Neutrophil (primary cell): ENCODE results near the gene FALEC.

Experiments used
- H3K27ac ChIP-seq: fragments of 200-600 bp; sonication (generic); 2 replicates; pipeline ENCODE4 v1.5.1; 2016; ENCODE audit warnings: mild to moderate bottlenecking, moderate library complexity
- H3K27me3 ChIP-seq: fragments of 200-600 bp; sonication (generic); 2 replicates; pipeline ENCODE4 v1.6.0; 2016; ENCODE audit warnings: mild to moderate bottlenecking
- H3K36me3 ChIP-seq: fragments of 200-600 bp; sonication (generic); 2 replicates; pipeline ENCODE4 v1.5.1; 2017
- H3K4me1 ChIP-seq, 2 experiments: fragments of 200-600 bp in 1 of 2; sonication (generic) in 1 of 2; 1 replicate in 1 of 2; 2 replicates in 1 of 2; pipeline versions ENCODE4 v1.5.1 to v1.6.1; 2013 to 2016; ENCODE audit warnings: low read depth in 1 of 2, low read length in 1 of 2, mild to moderate bottlenecking in 1 of 2, moderate library complexity in 1 of 2; ENCODE audit not compliant: control insufficient read depth in 1 of 2, insufficient read depth in 1 of 2
- H3K4me3 ChIP-seq, 2 experiments: fragments of 200-600 bp in 1 of 2; sonication (generic) in 1 of 2; 1 replicate in 1 of 2; 2 replicates in 1 of 2; pipeline ENCODE4 v1.5.1; 2013 to 2016; ENCODE audit warnings: low read depth in 1 of 2, low read length in 1 of 2, mild to moderate bottlenecking in 1 of 2, moderate library complexity in 1 of 2
- H3K9me3 ChIP-seq: fragments of 200-600 bp; sonication (generic); 2 replicates; pipeline ENCODE4 v1.5.1; 2016
- TF ChIP-seq, protein P1 (sequence below): fragments of 200-600 bp; sonication (generic); IDR thresholded peaks from 2 replicates; pipeline ENCODE4 v1.5.1; 2016; ENCODE audit warnings: antibody characterized with exemption

Gene FALEC

DNA sequence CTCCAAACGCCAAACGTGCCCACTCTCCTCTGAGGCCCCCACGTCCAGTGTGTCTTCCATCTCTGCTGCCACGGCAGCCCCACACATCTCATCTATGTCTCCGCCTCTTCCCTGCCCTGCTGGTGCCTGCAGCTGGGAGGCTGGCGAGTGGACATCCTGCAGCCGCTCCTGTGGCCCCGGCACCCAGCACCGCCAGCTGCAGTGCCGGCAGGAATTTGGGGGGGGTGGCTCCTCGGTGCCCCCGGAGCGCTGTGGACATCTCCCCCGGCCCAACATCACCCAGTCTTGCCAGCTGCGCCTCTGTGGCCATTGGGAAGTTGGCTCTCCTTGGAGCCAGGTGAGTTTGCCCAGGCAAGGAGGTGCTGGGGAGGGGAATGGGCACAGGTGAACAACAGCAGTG, 42.3 kb downstream of the FALEC start:
- Histone ChIP-seq H3K27me3 (no peaks in the 10 kb centered on the region), H3K36me3 (peaks cover 83% of the 10 kb centered on the region), H3K27ac (peak overlapping the region; percentile 32), H3K4me1 (peaks cover 60 to 61% of the 10 kb centered on the region in 2 experiments), H3K4me3 (no peak overlapping the region), H3K9me3 (no peaks in the 10 kb centered on the region)
- TF ChIP-seq, protein P1, sequence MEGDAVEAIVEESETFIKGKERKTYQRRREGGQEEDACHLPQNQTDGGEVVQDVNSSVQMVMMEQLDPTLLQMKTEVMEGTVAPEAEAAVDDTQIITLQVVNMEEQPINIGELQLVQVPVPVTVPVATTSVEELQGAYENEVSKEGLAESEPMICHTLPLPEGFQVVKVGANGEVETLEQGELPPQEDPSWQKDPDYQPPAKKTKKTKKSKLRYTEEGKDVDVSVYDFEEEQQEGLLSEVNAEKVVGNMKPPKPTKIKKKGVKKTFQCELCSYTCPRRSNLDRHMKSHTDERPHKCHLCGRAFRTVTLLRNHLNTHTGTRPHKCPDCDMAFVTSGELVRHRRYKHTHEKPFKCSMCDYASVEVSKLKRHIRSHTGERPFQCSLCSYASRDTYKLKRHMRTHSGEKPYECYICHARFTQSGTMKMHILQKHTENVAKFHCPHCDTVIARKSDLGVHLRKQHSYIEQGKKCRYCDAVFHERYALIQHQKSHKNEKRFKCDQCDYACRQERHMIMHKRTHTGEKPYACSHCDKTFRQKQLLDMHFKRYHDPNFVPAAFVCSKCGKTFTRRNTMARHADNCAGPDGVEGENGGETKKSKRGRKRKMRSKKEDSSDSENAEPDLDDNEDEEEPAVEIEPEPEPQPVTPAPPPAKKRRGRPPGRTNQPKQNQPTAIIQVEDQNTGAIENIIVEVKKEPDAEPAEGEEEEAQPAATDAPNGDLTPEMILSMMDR, result no peak

DNA sequence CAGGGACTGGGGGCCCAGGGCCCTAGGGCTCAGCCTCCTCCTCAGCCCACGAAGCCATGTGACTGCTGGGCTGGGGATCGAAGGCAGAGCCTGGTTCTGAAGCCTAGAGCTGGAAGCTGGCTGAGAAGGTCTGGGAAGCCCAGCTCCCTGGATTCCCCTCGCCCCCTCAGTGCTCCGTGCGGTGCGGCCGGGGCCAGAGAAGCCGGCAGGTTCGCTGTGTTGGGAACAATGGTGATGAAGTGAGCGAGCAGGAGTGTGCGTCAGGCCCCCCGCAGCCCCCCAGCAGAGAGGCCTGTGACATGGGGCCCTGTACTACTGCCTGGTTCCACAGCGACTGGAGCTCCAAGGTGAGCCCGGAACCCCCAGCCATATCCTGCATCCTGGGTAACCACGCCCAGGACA, 42.8 kb downstream of the FALEC start:
- no peaks in the 10 kb centered on the region for H3K27me3 ChIP-seq
- TF ChIP-seq, protein P1, result no peak
- no peak overlapping the region for H3K4me3 ChIP-seq
- peaks cover 60 to 61% of the 10 kb centered on the region in 2 experiments for H3K4me1 ChIP-seq
- H3K9me3 ChIP-seq, result no peaks in the 10 kb centered on the region
- peaks cover 88% of the 10 kb centered on the region for H3K36me3 ChIP-seq
- H3K27ac ChIP-seq, result peak overlapping the region; percentile 32

DNA sequence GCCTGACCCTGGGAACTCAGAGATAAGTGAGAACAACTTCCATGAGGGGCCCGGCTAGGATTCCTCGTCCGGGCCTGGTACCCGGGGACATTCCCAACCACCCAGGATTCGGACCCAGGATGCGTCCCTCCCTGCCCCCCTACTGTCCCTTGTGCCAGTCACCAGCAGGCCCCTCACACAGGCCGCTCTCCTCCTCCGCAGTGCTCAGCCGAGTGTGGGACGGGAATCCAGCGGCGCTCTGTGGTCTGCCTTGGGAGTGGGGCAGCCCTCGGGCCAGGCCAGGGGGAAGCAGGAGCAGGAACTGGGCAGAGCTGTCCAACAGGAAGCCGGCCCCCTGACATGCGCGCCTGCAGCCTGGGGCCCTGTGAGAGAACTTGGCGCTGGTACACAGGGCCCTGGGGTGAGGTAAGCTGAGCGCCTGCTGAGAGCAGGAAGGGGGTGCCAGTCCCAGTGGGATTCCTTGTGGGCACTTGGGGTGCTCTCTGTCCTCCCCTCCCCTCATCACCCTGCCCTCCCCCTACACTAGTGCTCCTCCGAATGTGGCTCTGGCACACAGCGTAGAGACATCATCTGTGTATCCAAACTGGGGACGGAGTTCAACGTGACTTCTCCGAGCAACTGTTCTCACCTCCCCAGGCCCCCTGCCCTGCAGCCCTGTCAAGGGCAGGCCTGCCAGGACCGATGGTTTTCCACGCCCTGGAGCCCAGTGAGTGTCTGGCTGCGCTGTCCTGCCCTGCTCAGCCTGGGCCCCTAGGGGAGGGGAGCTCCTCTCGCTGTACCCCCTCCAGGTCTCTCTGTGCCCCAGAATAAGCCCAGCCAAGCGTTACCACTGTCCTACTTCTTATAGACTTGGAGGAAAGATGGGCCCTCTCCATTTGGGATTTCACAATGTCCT, 43.5 kb downstream of the FALEC start:
- TF ChIP-seq, protein P1, result no peak
- Histone ChIP-seq H3K36me3 (peaks cover 92% of the 10 kb centered on the region), H3K4me1 (peaks cover 60 to 61% of the 10 kb centered on the region in 2 experiments), H3K4me3 (peak overlapping the region; percentile 85 to 97), H3K27me3 (no peaks in the 10 kb centered on the region), H3K9me3 (no peaks in the 10 kb centered on the region), H3K27ac (peak overlapping the region; percentile 99)

DNA sequence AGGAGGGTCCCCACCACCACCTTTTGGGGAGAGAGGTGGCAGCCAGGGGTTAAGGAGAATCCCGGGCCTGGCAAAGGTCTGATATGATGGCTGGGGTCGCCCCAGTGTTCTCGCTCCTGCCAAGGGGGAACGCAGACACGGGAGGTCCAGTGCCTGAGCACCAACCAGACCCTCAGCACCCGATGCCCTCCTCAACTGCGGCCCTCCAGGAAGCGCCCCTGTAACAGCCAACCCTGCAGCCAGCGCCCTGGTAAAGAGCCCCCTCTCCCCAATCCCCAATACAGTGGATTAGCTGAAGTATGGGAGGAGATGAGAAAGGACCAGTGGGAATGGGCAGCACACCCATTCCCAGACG, 44.1 kb downstream of the FALEC start:
- TF ChIP-seq, protein P1, result no peak
- peaks cover 91% of the 10 kb centered on the region for H3K36me3 ChIP-seq
- H3K27ac ChIP-seq, result peak overlapping the region; percentile 99
- H3K4me3 ChIP-seq, result peak overlapping the region; percentile 85 to 97
- no peaks in the 10 kb centered on the region for H3K27me3 ChIP-seq
- peaks cover 61 to 62% of the 10 kb centered on the region in 2 experiments for H3K4me1 ChIP-seq
- no peaks in the 10 kb centered on the region for H3K9me3 ChIP-seq

DNA sequence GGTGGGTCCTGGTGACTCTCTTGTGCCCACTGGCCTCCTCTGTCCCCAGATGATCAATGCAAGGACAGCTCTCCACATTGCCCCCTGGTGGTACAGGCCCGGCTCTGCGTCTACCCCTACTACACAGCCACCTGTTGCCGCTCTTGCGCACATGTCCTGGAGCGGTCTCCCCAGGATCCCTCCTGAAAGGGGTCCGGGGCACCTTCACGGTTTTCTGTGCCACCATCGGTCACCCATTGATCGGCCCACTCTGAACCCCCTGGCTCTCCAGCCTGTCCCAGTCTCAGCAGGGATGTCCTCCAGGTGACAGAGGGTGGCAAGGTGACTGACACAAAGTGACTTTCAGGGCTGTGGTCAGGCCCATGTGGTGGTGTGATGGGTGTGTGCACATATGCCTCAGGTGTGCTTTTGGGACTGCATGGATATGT, 44.5 kb downstream of the FALEC start:
- Histone ChIP-seq H3K27ac (peak overlapping the region; percentile 99), H3K27me3 (no peaks in the 10 kb centered on the region), H3K36me3 (peaks cover 93% of the 10 kb centered on the region), H3K4me1 (peaks cover 65 to 66% of the 10 kb centered on the region in 2 experiments), H3K9me3 (no peaks in the 10 kb centered on the region), H3K4me3 (peak overlapping the region; percentile 85 to 97)
- TF ChIP-seq, protein P1, result peak; percentile 95
